NCI-H69 (cell line): Measurements from ENCODE around the gene DPYD.

Experiments used
- DNase-seq: peaks from one replicate; lab custom pipeline; 2025; lab: John Stamatoyannopoulos, UW

The DPYD gene

DNA sequence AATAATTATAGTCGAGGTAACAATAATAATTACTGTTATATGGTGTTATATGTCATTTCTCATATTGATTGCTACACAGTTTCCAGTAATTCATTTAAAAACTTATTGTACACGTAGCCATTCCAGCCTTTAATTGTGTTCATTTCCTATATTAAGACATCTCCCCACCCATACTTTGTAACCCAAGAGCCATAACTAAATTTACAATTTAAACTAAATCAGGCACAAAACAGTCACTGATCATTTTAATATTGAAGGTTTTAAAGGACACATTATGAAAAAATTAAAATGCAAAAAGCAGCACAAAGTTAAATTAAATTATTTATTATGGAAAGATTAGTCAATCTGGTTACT lies 487.0 kb downstream of the DPYD start:
- no peak for DNase-seq

GRCh38 chr1:97433094-97433823 lies 487.6 kb downstream of the DPYD start:
- peak; percentile 62 for DNase-seq

DNA sequence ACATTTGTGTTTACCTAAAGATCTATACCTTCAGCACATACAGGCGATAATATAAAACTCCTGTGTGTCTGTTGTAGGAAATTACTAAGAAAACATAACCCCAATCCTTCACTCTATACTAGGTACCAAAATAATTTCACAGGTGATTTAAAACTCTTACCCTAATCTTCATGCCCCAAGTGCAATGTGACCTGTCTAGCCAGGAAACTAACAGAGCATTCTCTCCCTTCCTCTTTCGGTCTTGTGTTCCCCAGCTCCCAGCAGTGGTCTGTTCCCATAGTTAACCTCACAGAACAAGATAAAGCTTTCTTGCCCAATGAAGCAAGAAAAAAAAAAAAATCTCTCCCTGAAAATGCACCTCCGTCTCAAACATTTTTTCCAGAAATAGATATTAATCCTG lies 493.5 kb downstream of the DPYD start:
- no peak for DNase-seq

DNA sequence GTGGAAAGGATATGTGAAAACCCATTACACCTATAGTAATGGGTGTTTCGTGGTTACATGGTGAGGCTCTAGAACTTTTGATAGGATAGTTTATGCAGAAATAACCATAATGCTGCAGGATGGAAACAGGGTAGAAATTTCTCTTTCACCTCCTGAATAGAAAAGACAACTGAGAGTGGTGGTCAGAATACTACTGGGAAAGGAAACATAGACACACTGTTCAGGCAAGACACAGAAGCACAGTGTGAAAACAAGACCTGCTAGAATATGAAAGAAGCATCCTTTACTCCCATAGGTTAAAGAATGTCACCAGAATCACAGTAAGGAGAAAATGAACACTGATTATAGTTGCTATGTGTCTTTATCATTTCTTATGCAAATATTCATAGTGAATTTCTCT lies 496.6 kb downstream of the DPYD start:
- no peak for DNase-seq

DNA sequence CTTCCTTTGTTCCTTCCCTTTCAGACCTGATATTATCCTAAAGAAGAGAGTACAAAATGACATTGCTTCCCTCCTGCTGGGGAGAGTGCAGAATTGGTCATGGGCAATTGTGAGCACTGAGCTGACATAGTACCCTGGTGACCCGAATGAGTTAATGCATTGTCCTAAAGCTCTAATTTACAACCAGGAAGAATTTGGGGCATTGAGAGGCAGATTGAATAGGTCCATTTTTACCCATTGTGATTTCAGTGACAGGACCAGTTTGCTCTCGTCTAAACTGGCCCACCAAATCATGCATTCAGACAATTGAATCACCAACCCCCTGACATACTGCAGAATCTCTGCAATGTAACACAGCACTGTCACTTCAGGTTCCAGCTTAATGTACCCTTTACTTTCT lies 497.4 kb downstream of the DPYD start:
- peak; percentile 83 for DNase-seq

GRCh38 chr1:97417661-97418060 lies 503.2 kb downstream of the DPYD start:
- DNase-seq, result no peak

- no peak for DNase-seq
Measured at GRCh38 chr1:97414682-97415312, 506.0 kb downstream of the DPYD start.

DNA sequence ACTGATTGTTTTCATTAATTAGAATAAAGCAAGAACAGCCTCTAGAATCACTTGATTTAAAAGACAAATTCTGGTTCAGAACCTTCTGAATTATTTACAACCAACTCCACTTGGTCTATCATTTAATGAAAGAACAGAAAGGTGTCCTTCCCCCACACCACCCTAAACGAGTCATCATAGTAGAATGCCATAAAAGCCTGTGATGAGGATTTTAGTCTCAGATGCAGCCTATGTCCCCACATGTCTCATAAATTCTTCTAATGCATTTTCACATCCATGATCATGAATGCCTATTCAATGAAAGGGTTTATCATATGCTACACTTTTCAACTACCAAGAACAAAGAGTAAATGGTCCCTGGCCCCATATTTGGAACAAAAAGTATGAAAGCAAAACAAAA lies 508.1 kb downstream of the DPYD start:
- DNase-seq, result no peak

- no peak for DNase-seq
Measured at GRCh38 chr1:97412166-97412565, 508.7 kb downstream of the DPYD start.

DNA sequence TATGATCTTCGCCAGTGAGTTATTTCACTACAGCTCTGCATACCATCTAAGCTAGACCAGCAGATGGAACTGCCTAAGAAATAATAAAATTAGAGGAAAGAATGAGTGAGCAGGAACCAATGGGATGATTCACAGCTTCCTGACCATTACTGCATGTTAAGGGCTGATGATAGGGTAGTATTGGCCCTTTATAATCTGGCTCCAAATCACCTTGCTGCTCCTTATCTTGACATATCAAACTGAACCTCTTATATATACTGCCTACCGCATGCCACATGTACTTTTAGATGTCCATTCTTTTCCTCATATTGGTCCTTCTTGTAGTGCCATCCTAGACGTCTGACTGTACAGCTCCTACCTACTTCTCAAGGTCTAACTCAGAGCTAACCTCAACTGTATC lies 524.4 kb downstream of the DPYD start:
- DNase-seq, result no peak

DNA sequence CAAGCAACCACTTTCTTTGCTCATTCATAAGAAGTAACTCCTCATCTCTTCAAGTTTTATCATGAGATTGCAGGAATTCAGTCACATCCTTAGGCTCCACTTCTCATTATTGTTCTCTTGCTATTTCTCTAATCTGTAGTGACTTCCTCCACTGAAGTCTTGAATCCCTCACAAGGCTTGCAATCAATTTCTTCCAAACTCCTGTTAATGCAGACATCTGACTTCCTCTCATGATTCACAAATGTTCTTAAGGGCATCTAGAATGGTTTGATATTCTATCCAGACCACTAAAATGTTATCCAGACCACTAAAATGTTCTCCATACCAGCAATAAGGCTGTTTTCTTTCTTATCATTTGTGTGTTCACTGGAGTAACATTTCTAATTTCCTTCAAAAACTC lies 528.1 kb downstream of the DPYD start:
- no peak for DNase-seq

DNA sequence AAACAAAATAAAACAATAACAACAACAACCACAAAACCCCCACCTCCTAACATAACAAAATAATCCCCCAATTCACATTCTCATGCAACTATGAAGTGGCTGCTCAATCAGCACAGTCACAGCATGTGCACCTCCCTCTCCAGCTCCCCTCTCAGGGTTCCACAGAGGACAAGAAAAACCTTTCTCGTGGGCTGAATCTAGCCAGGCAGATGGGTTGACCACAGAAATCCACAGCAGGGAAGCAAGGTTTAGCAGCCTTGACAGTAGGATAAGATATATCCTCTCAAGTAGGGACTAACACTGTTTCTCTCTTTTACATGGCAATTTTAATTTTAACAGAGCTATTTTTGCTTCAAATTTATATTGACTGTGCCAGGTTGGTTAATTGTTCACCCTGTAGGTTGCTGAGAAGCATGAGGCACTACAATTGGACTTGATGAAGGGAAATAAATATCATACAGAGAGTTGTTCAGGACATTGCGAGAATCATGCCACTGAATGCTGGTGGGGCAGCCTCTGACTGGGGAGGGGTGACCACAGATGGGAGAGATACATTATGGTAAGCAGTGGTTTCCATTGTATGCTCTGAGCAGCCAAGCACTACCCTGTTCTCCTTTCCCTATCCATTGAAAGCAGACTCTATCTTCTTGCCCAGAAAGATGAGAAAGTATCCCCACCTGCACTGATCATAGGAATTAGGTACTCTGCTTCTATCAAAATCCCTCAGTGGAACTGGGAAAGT lies 535.1 kb downstream of the DPYD start:
- DNase-seq, result no peak

- no peak for DNase-seq
Measured at GRCh38 chr1:97384294-97384968, 536.4 kb downstream of the DPYD start.

DNA sequence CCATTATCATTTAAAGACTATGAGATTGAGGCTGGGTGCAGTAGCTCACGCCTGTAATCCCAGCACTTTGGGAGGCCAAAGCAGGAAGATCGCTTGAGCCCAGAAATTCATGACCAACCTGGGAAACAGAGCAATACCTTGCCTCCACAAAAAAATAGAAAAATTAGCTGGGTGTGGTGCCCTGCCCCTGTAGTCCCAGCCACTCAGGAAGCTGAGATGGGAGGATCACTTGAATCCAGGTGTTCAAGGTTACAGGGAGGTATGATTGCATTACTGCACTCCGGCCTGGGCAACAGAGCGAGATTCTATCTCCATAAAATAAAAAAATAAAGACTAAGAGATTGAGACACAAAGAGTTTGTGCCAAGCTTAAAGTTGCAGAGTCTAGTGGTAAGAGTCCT lies 537.0 kb downstream of the DPYD start:
- no peak for DNase-seq

DNA sequence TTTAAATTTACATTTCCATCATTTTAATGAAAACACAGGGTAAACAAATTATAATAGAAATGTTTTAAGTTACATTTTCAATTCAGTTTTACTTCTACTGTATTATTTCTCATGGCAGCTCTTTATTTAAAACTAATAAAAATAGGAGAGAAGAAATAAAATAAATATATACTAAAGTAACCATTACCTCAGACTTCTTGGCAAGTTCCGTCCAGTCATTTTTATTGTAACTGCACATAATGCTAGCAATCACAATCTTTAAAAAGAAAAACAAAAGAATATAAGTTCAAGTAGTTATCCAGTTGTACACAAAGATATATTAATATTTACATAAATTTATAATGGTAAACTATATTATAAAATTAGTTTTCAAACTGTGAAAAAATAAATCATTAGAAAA lies 538.6 kb downstream of the DPYD start:
- no peak for DNase-seq

DNA sequence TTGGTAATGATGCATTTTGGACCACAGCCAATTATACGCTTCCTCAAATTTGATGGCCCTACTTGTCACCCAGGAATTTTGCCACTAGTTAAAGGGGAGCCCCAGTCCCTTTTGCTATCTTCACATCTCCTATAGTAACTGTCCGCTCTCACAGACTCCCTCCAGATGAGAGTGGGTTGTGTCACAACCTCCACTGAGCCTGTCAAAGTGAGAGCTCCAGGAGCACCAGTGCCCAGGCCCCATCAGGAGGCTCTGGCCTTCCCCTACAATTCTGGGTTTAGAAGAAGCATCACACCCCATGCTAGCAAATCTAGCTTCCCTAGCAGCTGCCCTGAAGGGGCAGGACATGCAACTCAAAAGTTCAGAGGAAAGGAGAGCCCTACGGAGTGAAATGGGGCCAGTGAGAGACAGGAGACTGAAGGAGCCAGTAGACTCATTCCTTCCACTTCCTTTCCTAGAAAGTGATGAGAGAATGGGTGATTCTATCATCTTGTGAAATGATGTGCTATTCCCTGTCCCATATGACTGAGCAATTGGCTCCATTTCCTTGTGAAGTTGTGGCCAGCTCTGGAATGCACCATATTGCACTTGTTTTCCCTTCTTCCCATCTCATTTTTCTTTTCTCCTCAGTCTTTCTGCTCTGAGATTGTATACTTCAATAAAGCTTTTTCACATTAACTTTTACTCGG lies 541.3 kb downstream of the DPYD start:
- DNase-seq, result no peak

GRCh38 chr1:97378596-97378995 lies 542.2 kb downstream of the DPYD start:
- DNase-seq, result no peak

- no peak for DNase-seq
Measured at GRCh38 chr1:97377432-97378034, 543.3 kb downstream of the DPYD start.

- no peak for DNase-seq
Measured at GRCh38 chr1:97373000-97373399, 547.8 kb downstream of the DPYD start.

DNA sequence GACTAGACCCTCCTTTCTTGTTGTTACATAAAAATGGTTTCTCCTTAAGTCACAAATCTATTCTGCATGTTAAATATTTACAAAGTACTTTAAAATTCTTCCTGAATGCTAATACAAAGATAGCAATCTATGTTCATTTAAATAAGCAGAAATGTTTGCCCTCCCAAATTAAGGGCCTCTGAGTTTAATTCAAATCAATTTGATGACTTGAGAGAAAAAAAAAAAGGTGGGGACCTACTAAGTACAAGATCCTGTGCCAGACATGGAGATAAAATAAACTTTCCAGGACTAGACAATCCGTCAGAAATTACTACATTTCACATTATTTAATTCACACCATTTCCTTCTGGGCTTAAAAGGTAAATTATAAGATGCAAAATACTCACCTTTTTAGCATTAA lies 548.3 kb downstream of the DPYD start:
- no peak for DNase-seq

GRCh38 chr1:97368296-97368695 lies 552.5 kb downstream of the DPYD start:
- DNase-seq, result no peak

- DNase-seq, result no peak
Measured at GRCh38 chr1:97366984-97367383, 553.9 kb downstream of the DPYD start.
